HepG2 (cell line): ENCODE data around the gene PTCH1. TPM values are rescaled to one million over a fixed set of nuclear protein-coding genes. Genes with fewer than 3 reads are reported as not detected.

ENCODE experiments used
- AGO1 ChIP-seq: fragments of 200-400 bp; formaldehyde crosslinking; IDR thresholded peaks from 2 replicates; pipeline ENCODE4 v1.6.1; 2017; ENCODE audit warnings: mild to moderate bottlenecking, low read depth, low read length, moderate library complexity; ENCODE audit not compliant: poor library complexity, severe bottlenecking
- AGO2 ChIP-seq: fragments of 200-400 bp; formaldehyde crosslinking; optimal IDR thresholded peaks from 2 replicates; pipeline ENCODE3; 2017; ENCODE audit warnings: mild to moderate bottlenecking, low read depth, low read length, moderate library complexity
- ATF4 ChIP-seq, 2 experiments: fragments of 450-650 bp in 1 of 2; sonication (generic) in 1 of 2; formaldehyde crosslinking; IDR thresholded peaks; 2 replicates each; pipeline versions ENCODE4 v1.5.0 to v1.8.0; 2020 to 2022; ENCODE audit warnings: mild to moderate bottlenecking in 1 of 2, missing genetic modification reagents in 1 of 2
- HNRNPL ChIP-seq: fragments of 200-400 bp; formaldehyde crosslinking; IDR thresholded peaks from 2 replicates; pipeline ENCODE4 v1.6.1; 2017; ENCODE audit warnings: mild to moderate bottlenecking, low read depth, low read length
- HOXA7 ChIP-seq: sonication (generic); formaldehyde crosslinking; IDR thresholded peaks from 2 replicates; pipeline ENCODE4 v1.8.1; 2022; ENCODE audit warnings: mild to moderate bottlenecking, missing genetic modification reagents, moderate library complexity
- MXI1 ChIP-seq: IDR thresholded peaks from 3 replicates; pipeline ENCODE4 v1.6.1; 2012; ENCODE audit warnings: low read depth, low read length, inconsistent platforms, borderline replicate concordance
- NFYC ChIP-seq: IDR thresholded peaks from 2 replicates; pipeline ENCODE4 v1.6.1; 2016; ENCODE audit warnings: missing genetic modification reagents, missing compliant biosample characterization
- PHF8 ChIP-seq: sonication (generic); formaldehyde crosslinking; IDR thresholded peaks from 2 replicates; pipeline ENCODE4 v1.5.0; 2020; ENCODE audit warnings: missing genetic modification reagents
- RAD51 ChIP-seq: fragments of 450-650 bp; IDR thresholded peaks from 2 replicates; pipeline ENCODE4 v1.6.1; 2016; ENCODE audit warnings: borderline replicate concordance
- SALL2 ChIP-seq: sonication (generic); formaldehyde crosslinking; IDR thresholded peaks from 2 replicates; pipeline ENCODE4 v1.8.1; 2023; ENCODE audit warnings: mild to moderate bottlenecking, missing genetic modification reagents, inconsistent platforms
- SAP130 ChIP-seq: IDR thresholded peaks from 2 replicates; pipeline ENCODE4 v1.6.1; 2016; ENCODE audit warnings: low read depth
- SP1 ChIP-seq, 2 experiments: fragments of 450-650 bp in 1 of 2; sonication (generic) in 1 of 2; formaldehyde crosslinking in 1 of 2; IDR thresholded peaks; 2 replicates each; pipeline versions ENCODE4 v1.4.0 to v1.6.1; 2016 to 2020; ENCODE audit warnings: missing genetic modification reagents in 1 of 2
- ZGPAT ChIP-seq: IDR thresholded peaks from 2 replicates; pipeline ENCODE4 v1.6.1; 2016; ENCODE audit warnings: mild to moderate bottlenecking
- ZNF225 ChIP-seq: sonication (generic); formaldehyde crosslinking; IDR thresholded peaks from 2 replicates; pipeline ENCODE4 v1.4.0; 2020; ENCODE audit warnings: mild to moderate bottlenecking, missing genetic modification reagents
- ZNF33B ChIP-seq: sonication (generic); formaldehyde crosslinking; IDR thresholded peaks from 2 replicates; pipeline ENCODE4 v1.5.1; 2020; ENCODE audit warnings: mild to moderate bottlenecking, missing genetic modification reagents
- ZNF556 ChIP-seq: sonication (generic); formaldehyde crosslinking; IDR thresholded peaks from 2 replicates; pipeline ENCODE4 v1.4.0; 2020; ENCODE audit warnings: mild to moderate bottlenecking, missing genetic modification reagents, borderline replicate concordance
- ZNF879 ChIP-seq: sonication (generic); formaldehyde crosslinking; IDR thresholded peaks from 2 replicates; pipeline ENCODE4 v1.8.1; 2023; ENCODE audit warnings: missing genetic modification reagents
- polyA plus RNA-seq, 8 experiments: library from polyadenylated mRNA; depleted of rRNA in 3 of 8; stranded (reverse) in 7 of 8; unstranded in 1 of 8; fragments of >200 nt; fragmentation: Illumina TruSeq in 4 of 8; extraction: Trizol in 4 of 8; gene quantifications; 2 replicates each; pipeline versions ENCODE4 v1.2.1 to v1.2.3, GENCODE V29; 2011 to 2016; ENCODE audit warnings: low read depth in 4 of 8, missing spikeins in 1 of 8, mixed read lengths in 1 of 8; ENCODE audit not compliant: insufficient read depth in 1 of 8
- total RNA-seq, 5 experiments: library from RNA; depleted of rRNA; stranded (reverse); fragments of >200 nt; fragmentation: Illumina TruSeq; extraction: Trizol; gene quantifications; 2 replicates each; pipeline ENCODE4 v1.2.3, GENCODE V29; 2016; ENCODE audit warnings: low read depth in 1 of 5
- TF ChIP-seq, protein P1 (sequence below): sonication (generic); formaldehyde crosslinking; IDR thresholded peaks from 2 replicates; pipeline ENCODE4 v1.4.0; 2020; ENCODE audit warnings: missing genetic modification reagents
- TF ChIP-seq, protein P2 (sequence below): sonication (generic); formaldehyde crosslinking; IDR thresholded peaks from 2 replicates; pipeline ENCODE4 v1.4.0; 2020; ENCODE audit warnings: mild to moderate bottlenecking, missing genetic modification reagents

PTCH1 gene
- total and polyA plus RNA-seq, 2 of the 13 experiments (the other 11 are each of a cell fraction or from before 2014, with no cell fraction given): 2.8 to 3.9 TPM

DNA sequence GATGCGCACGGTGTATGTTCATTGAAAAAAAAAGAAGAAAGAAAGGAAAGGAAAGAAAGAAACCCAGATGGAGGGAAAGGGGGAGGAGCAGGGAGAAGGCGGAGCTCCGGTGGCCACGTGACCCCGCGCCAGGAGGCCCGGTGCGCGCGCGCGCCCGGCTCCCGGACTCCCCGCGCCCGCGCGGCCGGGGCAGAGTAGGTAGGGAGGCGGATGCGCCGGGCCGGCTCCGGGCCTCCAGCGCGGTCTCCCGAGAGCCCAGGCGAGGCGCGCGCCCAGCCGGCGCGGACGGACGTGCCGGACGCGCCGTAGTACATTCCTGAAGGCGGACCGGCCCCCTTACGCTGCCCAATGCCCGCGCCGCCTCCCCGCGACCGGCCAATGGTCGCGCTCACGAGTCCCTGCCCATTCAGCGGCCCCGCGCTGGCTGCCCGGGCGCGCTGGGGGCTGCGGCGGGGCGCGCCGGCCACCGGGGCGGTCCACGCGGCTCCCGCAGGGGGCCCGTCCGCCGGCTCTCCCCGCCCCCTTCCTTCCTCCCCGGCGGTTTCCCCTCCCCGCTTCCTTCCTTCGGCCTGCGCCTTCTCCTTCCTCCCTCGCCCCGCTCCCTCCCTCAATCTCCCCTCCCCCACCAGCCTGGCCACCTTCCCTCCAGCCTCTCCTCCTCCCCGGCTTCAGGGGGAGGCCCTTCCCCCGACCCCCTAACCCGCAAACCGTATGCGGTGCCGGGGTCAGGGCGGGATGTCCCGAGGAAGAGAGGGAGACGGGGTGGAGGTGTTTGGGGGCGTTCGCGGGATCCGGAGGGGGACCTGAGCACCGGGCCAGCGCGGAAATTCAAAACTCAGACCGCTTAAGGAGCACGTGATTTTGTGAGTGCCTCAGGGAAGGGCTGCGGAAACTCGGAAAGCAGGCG is 5.8 kb downstream of the PTCH1 start (continued):
- TF ChIP-seq, protein P1, sequence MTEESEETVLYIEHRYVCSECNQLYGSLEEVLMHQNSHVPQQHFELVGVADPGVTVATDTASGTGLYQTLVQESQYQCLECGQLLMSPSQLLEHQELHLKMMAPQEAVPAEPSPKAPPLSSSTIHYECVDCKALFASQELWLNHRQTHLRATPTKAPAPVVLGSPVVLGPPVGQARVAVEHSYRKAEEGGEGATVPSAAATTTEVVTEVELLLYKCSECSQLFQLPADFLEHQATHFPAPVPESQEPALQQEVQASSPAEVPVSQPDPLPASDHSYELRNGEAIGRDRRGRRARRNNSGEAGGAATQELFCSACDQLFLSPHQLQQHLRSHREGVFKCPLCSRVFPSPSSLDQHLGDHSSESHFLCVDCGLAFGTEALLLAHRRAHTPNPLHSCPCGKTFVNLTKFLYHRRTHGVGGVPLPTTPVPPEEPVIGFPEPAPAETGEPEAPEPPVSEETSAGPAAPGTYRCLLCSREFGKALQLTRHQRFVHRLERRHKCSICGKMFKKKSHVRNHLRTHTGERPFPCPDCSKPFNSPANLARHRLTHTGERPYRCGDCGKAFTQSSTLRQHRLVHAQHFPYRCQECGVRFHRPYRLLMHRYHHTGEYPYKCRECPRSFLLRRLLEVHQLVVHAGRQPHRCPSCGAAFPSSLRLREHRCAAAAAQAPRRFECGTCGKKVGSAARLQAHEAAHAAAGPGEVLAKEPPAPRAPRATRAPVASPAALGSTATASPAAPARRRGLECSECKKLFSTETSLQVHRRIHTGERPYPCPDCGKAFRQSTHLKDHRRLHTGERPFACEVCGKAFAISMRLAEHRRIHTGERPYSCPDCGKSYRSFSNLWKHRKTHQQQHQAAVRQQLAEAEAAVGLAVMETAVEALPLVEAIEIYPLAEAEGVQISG (CRISPR knock-in tag): 0 out of 2 replicates have a peak, but pooled peaks have one; percentile 48
- TF ChIP-seq SALL2 (CRISPR knock-in tag): no peak
- TF ChIP-seq, protein P2, sequence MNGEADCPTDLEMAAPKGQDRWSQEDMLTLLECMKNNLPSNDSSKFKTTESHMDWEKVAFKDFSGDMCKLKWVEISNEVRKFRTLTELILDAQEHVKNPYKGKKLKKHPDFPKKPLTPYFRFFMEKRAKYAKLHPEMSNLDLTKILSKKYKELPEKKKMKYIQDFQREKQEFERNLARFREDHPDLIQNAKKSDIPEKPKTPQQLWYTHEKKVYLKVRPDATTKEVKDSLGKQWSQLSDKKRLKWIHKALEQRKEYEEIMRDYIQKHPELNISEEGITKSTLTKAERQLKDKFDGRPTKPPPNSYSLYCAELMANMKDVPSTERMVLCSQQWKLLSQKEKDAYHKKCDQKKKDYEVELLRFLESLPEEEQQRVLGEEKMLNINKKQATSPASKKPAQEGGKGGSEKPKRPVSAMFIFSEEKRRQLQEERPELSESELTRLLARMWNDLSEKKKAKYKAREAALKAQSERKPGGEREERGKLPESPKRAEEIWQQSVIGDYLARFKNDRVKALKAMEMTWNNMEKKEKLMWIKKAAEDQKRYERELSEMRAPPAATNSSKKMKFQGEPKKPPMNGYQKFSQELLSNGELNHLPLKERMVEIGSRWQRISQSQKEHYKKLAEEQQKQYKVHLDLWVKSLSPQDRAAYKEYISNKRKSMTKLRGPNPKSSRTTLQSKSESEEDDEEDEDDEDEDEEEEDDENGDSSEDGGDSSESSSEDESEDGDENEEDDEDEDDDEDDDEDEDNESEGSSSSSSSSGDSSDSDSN: peak; percentile 75; the same call in 1 of the 2 replicates
- no peak for TF ChIP-seq ZNF879 (CRISPR knock-in tag)
- TF ChIP-seq SP1 (IDR thresholded peaks at IDR 0.05): no peak
- TF ChIP-seq SP1 (CRISPR knock-in tag; IDR thresholded peaks at IDR 0.05): 0 out of 2 replicates have a peak, but pooled peaks have one; percentile 41
- peak; percentile 73 for TF ChIP-seq AGO2
- 0 out of 2 replicates have a peak, but pooled peaks have one; percentile 37 for TF ChIP-seq HNRNPL
- TF ChIP-seq ATF4 (CRISPR knock-in tag; IDR thresholded peaks at IDR 0.05): peak in 1 of 2 experiments; percentile 55; a peak in 1 of 4 replicates
- peak; percentile 16 for TF ChIP-seq SAP130 (CRISPR knock-in tag)
- TF ChIP-seq ZNF33B (CRISPR knock-in tag): peak; percentile 64; the same call in 1 of the 2 replicates
- no peak; the same call in 1 of the 2 replicates for TF ChIP-seq ZNF556
- TF ChIP-seq AGO1: peak; percentile 91
- peak; percentile 7; the same call in 1 of the 2 replicates for TF ChIP-seq ZGPAT (CRISPR knock-in tag)
- TF ChIP-seq HOXA7: 0 out of 2 replicates have a peak, but pooled peaks have one; percentile 59
- peak; percentile 53 for TF ChIP-seq RAD51
- peak; percentile 97 for TF ChIP-seq MXI1
- TF ChIP-seq ZNF225: peak; percentile 66; the same call in 1 of the 2 replicates
- peak; percentile 66 for TF ChIP-seq PHF8 (CRISPR knock-in tag)
- TF ChIP-seq NFYC (CRISPR knock-in tag): peak; percentile 69
